AG09319 (cell line): ENCODE data around the gene HLCS.

Experiments used
- DNase-seq: peaks from one replicate; pipeline ENCODE4 v3.0.0-alpha.2; 2010; ENCODE audit warnings: low read depth; ENCODE audit errors: extremely low read depth
- TF ChIP-seq, protein P1 (sequence below): IDR thresholded peaks from 2 replicates; pipeline ENCODE4 v1.5.1; 2011; ENCODE audit warnings: low read depth, mild to moderate bottlenecking, inconsistent platforms, low read length, moderate library complexity

Gene HLCS

DNA sequence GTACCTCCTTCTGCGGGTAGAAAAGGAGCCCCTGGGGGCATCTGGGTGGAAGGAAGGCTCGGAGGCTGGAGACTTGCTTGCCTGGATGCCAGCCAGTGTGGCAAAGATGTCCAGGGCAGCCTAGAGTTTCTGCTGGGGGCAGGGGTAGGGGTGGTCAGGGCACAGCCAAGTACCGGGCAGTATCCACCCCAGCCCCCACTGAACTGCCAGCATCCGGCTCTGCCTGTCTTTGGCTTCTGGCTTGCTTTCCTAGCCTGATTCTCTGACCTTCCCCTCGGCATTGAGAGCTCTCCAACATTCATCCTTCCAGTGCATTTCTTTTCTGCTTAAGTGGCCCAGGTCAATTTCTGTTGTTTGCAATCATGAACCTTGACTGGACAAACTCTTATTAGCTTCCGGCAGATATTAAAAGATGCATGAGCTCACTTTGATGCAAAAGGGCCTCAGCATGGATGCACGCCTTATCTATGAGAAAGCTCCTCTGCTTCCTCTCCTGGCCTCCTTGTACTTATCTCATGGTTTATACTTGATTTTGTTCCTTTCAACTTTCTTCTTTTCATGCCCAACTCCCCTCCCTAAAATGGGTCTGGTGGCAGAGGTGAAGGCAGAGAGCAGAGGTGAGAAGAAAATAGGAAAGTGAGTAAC, 116.9 kb downstream of the HLCS start:
- TF ChIP-seq, protein P1, sequence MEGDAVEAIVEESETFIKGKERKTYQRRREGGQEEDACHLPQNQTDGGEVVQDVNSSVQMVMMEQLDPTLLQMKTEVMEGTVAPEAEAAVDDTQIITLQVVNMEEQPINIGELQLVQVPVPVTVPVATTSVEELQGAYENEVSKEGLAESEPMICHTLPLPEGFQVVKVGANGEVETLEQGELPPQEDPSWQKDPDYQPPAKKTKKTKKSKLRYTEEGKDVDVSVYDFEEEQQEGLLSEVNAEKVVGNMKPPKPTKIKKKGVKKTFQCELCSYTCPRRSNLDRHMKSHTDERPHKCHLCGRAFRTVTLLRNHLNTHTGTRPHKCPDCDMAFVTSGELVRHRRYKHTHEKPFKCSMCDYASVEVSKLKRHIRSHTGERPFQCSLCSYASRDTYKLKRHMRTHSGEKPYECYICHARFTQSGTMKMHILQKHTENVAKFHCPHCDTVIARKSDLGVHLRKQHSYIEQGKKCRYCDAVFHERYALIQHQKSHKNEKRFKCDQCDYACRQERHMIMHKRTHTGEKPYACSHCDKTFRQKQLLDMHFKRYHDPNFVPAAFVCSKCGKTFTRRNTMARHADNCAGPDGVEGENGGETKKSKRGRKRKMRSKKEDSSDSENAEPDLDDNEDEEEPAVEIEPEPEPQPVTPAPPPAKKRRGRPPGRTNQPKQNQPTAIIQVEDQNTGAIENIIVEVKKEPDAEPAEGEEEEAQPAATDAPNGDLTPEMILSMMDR, result no peak
- no peak for DNase-seq

DNA sequence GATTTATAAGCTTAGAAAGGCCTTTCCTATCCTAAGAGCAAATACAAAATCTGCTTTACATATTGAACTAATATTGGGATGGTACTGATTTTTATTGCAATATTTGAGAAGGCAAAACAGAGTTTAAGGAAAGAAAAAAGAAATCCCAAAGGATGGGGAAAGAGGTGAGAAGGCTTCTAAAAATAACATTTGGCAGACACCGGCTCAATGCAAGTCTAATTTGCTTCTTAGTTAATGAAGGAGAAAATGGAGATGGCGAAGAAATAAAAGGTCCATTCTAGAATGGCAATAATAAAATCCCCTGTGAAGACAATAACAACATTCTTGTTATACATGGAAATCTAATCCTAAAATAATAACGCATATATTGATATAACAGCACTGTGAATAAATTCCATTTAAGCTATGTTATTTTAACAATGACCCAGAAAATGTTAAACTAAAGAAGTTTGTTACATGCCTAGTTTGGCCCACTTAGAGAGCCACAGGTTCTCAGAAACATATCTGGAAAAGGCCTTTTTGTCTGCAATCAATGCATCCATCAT, 117.7 kb downstream of the HLCS start:
- TF ChIP-seq, protein P1, result no peak
- DNase-seq, result no peak

DNA sequence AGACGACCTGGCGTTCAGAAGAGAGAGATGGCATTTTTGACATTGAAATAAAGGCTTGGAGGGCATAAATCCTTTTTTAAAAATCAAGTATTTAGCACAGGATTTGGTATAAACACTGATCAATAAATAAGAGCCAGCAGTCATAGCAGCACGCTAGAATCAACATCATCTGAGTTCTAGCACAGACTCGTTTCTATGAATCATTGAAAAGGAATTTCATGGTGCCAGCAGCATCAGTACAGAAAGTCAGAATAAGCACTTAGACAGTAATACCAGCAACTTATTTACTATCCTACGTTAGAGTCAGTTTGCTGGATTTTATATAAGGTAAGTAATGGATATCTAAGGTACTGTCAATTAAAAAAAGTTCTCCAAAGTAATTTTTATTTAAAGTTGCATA, 119.3 kb downstream of the HLCS start:
- DNase-seq, result peak; percentile 38
- TF ChIP-seq, protein P1, result no peak

DNA sequence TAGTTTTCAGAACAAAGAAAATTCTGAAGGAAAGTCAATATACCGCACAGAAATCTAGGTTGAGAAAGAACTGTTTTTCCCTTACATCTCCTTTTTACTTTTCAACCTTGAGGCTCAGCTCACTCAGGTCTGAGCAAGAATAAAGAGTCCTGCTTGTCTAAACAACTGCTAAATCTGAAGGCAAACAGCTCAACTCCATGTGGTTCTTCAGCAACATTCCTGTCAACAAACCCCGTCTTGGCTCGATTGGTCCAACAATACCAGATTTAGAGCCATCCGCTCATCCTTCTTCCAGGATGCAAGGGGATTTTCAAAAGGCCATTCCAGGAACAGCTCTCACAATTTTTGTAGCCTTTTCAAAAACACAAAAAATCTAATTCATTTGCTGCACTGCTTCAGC, 119.8 kb downstream of the HLCS start:
- DNase-seq, result no peak
- TF ChIP-seq, protein P1, result no peak

DNA sequence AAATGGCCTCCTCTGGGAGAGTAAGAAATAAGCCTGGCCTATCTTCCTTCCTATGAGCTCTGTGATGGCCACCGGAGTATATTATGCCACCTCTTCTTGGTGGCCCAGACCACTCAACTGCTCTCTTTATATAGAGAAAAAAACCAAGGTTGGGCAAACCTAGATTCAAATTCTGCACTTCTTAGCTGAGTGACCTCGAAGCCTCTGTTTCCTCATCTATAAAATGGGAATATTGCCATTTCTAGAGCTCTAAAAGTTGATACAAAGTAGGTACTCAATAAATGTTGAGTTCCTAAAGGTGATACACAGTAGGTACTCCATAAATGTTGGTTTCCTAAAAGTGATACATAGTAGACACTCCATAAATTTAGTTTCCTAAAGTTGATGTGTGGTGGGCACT, 120.7 kb downstream of the HLCS start:
- TF ChIP-seq, protein P1, result no peak
- no peak for DNase-seq

DNA sequence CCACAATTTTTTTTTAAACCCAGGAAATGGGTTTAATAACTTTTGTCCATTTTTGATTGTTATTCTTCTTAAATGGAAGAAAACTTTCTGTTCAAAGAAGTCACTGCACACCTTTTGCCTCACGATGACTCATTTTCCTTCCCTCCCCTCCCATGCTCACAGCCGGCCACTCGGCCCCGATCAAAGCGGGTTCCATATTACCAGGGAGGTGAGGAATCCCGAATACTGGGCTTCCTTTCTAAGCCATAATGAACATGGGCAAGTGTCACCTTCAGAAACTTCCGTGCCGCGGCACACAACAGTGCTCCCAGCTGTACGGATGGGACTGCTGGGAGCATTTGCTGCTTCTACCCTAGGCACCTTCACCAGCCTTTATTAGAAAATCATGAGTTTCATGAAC, 121.4 kb downstream of the HLCS start:
- TF ChIP-seq, protein P1, result no peak
- no peak for DNase-seq

DNA sequence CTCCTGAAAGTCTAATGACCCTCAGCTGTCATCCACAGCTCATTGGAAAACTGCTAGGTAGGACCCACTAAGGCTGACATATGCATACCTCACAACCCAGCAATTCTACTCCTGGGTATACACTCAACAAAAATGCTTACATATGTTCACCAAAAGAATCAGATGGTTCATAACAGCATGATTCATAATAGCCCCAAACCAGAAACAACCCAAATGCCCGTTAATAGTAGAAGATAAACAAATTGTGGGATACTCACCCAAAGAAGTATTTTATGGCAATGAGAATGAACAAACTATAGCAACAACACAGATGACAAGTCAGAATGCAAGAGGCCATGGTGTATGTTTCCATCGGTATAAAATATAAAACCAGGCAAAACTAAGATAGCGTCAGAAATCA, 124.6 kb downstream of the HLCS start:
- DNase-seq, result no peak
- TF ChIP-seq, protein P1, result no peak
